ENCODE data around the gene SEZ6L. TPM values are rescaled to one million over a fixed set of nuclear protein-coding genes. Genes with fewer than 3 reads are reported as not detected.

SEZ6L gene
- polyA plus RNA-seq, 2 donors, result 0.01 to 0.04 TPM

GRCh38 chr22:26333088-26333800 is 164.0 kb downstream of the SEZ6L start:
- Histone ChIP-seq H3K4me3 (ENCODE audit: low read depth in 1 of 2, low read length in 2 of 2) (no peak overlapping the region), H3K27me3 (ENCODE audit: control insufficient read depth in 1 of 2, insufficient read depth in 2 of 2, low read length in 2 of 2) (peaks cover 0 to 3% of the 10 kb centered on the region in 2 donors), H3K4me1 (ENCODE audit: control insufficient read depth in 2 of 2, insufficient read depth in 2 of 2, low read length in 1 of 2) (no peaks in the 10 kb centered on the region), H3K9me3 (ENCODE audit: control insufficient read depth in 2 of 2, insufficient read depth in 1 of 2, low read depth in 1 of 2, low read length in 1 of 2) (no peaks in the 10 kb centered on the region), H3K27ac (ENCODE audit: low read depth in 2 of 2, low read length in 1 of 2) (no peak overlapping the region), H3K36me3 (ENCODE audit: control insufficient read depth in 2 of 2, insufficient read depth in 2 of 2, low read length in 1 of 2) (no peaks in the 10 kb centered on the region)
- WGBS, 2 donors, result 59 to 64% methylated on average over 5 of the region's 5 CpGs

DNA sequence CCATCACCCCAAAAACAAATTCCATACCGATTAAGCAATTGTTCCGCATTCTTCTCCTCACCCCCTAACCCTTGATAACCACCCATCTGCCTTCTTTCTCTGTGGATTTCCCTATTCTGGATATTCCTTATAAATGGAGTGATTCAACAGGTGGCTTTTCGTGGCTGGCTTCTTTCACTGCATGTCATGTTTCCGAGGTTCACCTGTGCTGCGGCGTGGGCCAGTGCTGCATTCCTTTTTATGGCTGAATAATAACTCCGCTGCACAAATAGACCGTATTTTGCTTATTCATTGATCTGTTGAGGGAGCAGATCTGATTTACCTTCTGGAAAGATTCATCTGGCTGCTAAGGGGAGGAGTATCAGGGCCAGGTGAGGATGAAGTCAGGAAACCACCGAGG is 165.0 kb downstream of the SEZ6L start:
- WGBS, 2 donors, result 74 to 81% methylated on average over 9 of the region's 9 CpGs
- Histone ChIP-seq H3K36me3 (ENCODE audit: control insufficient read depth in 2 of 2, insufficient read depth in 2 of 2, low read length in 1 of 2) (no peaks in the 10 kb centered on the region), H3K27me3 (ENCODE audit: control insufficient read depth in 1 of 2, insufficient read depth in 2 of 2, low read length in 2 of 2) (peaks cover 0 to 3% of the 10 kb centered on the region in 2 donors), H3K4me3 (ENCODE audit: low read depth in 1 of 2, low read length in 2 of 2) (no peak overlapping the region), H3K27ac (ENCODE audit: low read depth in 2 of 2, low read length in 1 of 2) (no peak overlapping the region), H3K9me3 (ENCODE audit: control insufficient read depth in 2 of 2, insufficient read depth in 1 of 2, low read depth in 1 of 2, low read length in 1 of 2) (no peaks in the 10 kb centered on the region), H3K4me1 (ENCODE audit: control insufficient read depth in 2 of 2, insufficient read depth in 2 of 2, low read length in 1 of 2) (no peaks in the 10 kb centered on the region)

- peaks cover 0 to 3% of the 10 kb centered on the region in 2 donors for H3K27me3 ChIP-seq (ENCODE audit: control insufficient read depth in 1 of 2, insufficient read depth in 2 of 2, low read length in 2 of 2)
- H3K4me1 ChIP-seq (ENCODE audit: control insufficient read depth in 2 of 2, insufficient read depth in 2 of 2, low read length in 1 of 2), result no peaks in the 10 kb centered on the region
- no peaks in the 10 kb centered on the region for H3K36me3 ChIP-seq (ENCODE audit: control insufficient read depth in 2 of 2, insufficient read depth in 2 of 2, low read length in 1 of 2)
- no peak overlapping the region for H3K27ac ChIP-seq (ENCODE audit: low read depth in 2 of 2, low read length in 1 of 2)
- no peak overlapping the region for H3K4me3 ChIP-seq (ENCODE audit: low read depth in 1 of 2, low read length in 2 of 2)
- WGBS, 2 donors, result 76 to 77% methylated on average over 4 of the region's 4 CpGs
- H3K9me3 ChIP-seq (ENCODE audit: control insufficient read depth in 2 of 2, insufficient read depth in 1 of 2, low read depth in 1 of 2, low read length in 1 of 2), result no peaks in the 10 kb centered on the region
Observed at GRCh38 chr22:26336773-26337172, 167.5 kb downstream of the SEZ6L start.

DNA sequence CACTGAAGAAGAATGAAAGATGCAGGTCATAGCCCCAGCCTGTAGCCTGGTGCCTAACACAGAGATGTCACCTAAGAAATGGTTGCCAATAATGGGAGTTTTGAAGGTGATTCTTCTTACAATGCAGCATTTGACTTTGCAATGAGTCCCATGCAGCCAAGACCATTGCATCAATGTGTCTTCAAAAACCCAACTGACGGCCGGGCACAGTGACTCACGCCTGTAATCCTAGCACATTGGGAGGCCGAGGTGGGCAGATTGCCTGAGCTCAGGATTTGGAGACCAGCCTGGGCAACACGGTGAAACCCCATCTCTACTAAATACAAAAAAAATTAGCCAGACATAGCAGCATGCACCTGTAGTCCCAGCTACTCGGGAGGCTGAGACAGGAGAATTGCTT is 170.5 kb downstream of the SEZ6L start:
- Histone ChIP-seq H3K9me3 (ENCODE audit: control insufficient read depth in 2 of 2, insufficient read depth in 1 of 2, low read depth in 1 of 2, low read length in 1 of 2) (no peaks in the 10 kb centered on the region), H3K36me3 (ENCODE audit: control insufficient read depth in 2 of 2, insufficient read depth in 2 of 2, low read length in 1 of 2) (no peaks in the 10 kb centered on the region), H3K27me3 (ENCODE audit: control insufficient read depth in 1 of 2, insufficient read depth in 2 of 2, low read length in 2 of 2) (peaks cover 0 to 3% of the 10 kb centered on the region in 2 donors), H3K4me1 (ENCODE audit: control insufficient read depth in 2 of 2, insufficient read depth in 2 of 2, low read length in 1 of 2) (no peaks in the 10 kb centered on the region), H3K27ac (ENCODE audit: low read depth in 2 of 2, low read length in 1 of 2) (no peak overlapping the region), H3K4me3 (ENCODE audit: low read depth in 1 of 2, low read length in 2 of 2) (no peak overlapping the region)
- WGBS, 2 donors, result 59 to 64% methylated on average over 6 of the region's 6 CpGs

DNA sequence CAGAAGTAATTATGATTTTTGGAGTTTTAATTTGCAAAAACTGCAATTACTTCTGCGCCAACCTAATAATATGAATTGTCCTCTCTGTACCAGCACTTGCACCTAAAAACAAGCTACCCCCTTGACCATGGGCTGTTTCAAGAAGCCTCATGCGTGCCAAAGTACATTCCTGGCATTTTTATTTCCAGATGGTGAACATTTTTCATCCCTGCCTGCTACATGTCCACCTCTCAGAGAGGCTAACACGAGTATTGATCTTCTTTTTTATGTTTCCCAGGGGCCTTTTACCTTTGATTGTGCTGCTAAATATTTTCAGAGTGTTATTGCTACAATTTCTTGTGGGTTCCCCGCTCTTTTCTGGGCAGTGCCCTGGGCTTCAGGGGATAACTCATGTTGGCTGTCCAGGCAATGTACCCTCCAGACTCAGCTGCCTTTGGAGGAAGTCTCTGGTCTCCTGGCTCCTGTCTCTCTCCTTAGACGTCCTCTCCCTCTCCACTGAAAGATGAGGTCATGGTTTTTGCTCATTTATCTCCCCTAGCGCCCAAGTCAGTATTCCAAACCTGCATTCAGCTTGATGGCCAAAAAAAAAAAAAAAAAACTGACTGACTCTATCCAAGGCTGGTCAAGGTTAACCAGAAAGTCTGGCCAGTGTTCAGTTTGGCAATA is 173.6 kb downstream of the SEZ6L start:
- Histone ChIP-seq H3K27me3 (ENCODE audit: control insufficient read depth in 1 of 2, insufficient read depth in 2 of 2, low read length in 2 of 2) (peaks cover 0 to 3% of the 10 kb centered on the region in 2 donors), H3K9me3 (ENCODE audit: control insufficient read depth in 2 of 2, insufficient read depth in 1 of 2, low read depth in 1 of 2, low read length in 1 of 2) (no peaks in the 10 kb centered on the region), H3K4me3 (ENCODE audit: low read depth in 1 of 2, low read length in 2 of 2) (no peak overlapping the region), H3K27ac (ENCODE audit: low read depth in 2 of 2, low read length in 1 of 2) (no peak overlapping the region), H3K4me1 (ENCODE audit: control insufficient read depth in 2 of 2, insufficient read depth in 2 of 2, low read length in 1 of 2) (no peaks in the 10 kb centered on the region), H3K36me3 (ENCODE audit: control insufficient read depth in 2 of 2, insufficient read depth in 2 of 2, low read length in 1 of 2) (no peaks in the 10 kb centered on the region)
- 48 to 54% methylated on average over 6 of the region's 6 CpGs for WGBS, 2 donors

DNA sequence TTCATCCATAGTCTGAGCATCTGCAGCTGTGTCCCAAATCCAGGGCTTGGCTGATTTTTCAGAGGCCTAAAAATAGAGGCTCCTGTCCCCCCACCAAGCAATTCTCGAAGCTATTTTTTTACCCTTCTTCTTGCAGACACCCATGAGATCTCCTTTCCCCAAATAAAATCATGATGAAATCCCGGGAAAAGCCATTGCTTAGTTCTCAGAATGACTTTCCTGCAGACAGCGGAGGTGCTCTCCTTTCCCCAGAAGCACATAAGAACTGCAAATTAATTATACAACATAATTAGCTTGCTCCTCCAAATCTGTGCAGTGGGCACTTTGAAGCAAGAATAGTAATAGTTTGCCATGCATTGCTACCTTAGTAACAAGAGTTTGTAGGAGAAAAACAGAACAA is 176.2 kb downstream of the SEZ6L start:
- WGBS, 2 donors, result 69 to 76% methylated on average over 3 of the region's 3 CpGs
- Histone ChIP-seq H3K4me3 (ENCODE audit: low read depth in 1 of 2, low read length in 2 of 2) (no peak overlapping the region), H3K9me3 (ENCODE audit: control insufficient read depth in 2 of 2, insufficient read depth in 1 of 2, low read depth in 1 of 2, low read length in 1 of 2) (no peaks in the 10 kb centered on the region), H3K36me3 (ENCODE audit: control insufficient read depth in 2 of 2, insufficient read depth in 2 of 2, low read length in 1 of 2) (no peaks in the 10 kb centered on the region), H3K4me1 (ENCODE audit: control insufficient read depth in 2 of 2, insufficient read depth in 2 of 2, low read length in 1 of 2) (no peaks in the 10 kb centered on the region), H3K27me3 (ENCODE audit: control insufficient read depth in 1 of 2, insufficient read depth in 2 of 2, low read length in 2 of 2) (peaks cover 0 to 2% of the 10 kb centered on the region in 2 donors), H3K27ac (ENCODE audit: low read depth in 2 of 2, low read length in 1 of 2) (no peak overlapping the region)

DNA sequence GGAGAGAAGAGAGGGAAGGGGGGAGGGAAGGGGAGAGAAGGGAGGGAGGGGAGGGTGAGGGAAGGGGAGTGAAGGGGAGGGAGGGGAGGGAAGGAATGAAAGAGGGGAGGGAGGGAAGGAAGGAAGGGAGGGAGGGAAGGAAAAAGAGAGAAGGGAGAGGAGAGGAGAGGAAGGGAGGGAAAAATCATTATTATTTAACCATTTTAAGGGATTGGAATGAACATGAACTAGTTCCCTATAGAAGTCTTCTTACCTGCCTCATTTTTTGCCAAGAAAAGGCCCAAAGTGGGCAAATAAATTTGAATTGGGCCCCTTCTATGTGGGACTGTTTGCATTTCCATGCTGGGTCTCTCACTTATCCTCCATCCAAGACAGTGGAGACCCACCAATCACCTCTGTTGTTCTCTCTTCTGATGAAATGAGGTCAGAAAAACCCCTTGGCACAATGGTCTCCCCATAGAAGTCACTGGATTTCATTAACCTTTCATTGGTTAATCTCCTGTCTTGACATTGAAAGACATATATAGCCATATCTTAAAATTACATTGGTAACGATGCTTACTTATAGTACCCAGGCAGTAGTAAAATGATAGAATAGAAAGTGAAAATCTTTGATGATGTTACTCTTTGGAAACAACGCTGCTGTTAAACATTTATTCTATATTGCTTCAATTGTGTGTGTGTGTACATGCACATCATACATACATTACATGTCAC is 179.7 kb downstream of the SEZ6L start:
- Histone ChIP-seq H3K4me1 (ENCODE audit: control insufficient read depth in 2 of 2, insufficient read depth in 2 of 2, low read length in 1 of 2) (no peaks in the 10 kb centered on the region), H3K27ac (ENCODE audit: low read depth in 2 of 2, low read length in 1 of 2) (no peak overlapping the region), H3K27me3 (ENCODE audit: control insufficient read depth in 1 of 2, insufficient read depth in 2 of 2, low read length in 2 of 2) (peaks cover 0 to 2% of the 10 kb centered on the region in 2 donors), H3K4me3 (ENCODE audit: low read depth in 1 of 2, low read length in 2 of 2) (no peak overlapping the region), H3K36me3 (ENCODE audit: control insufficient read depth in 2 of 2, insufficient read depth in 2 of 2, low read length in 1 of 2) (no peaks in the 10 kb centered on the region), H3K9me3 (ENCODE audit: control insufficient read depth in 2 of 2, insufficient read depth in 1 of 2, low read depth in 1 of 2, low read length in 1 of 2) (no peaks in the 10 kb centered on the region)
- 83 to 89% methylated on average over 2 of the region's 2 CpGs for WGBS, 2 donors

- Histone ChIP-seq H3K36me3 (ENCODE audit: control insufficient read depth in 2 of 2, insufficient read depth in 2 of 2, low read length in 1 of 2) (no peaks in the 10 kb centered on the region), H3K9me3 (ENCODE audit: control insufficient read depth in 2 of 2, insufficient read depth in 1 of 2, low read depth in 1 of 2, low read length in 1 of 2) (no peaks in the 10 kb centered on the region), H3K4me1 (ENCODE audit: control insufficient read depth in 2 of 2, insufficient read depth in 2 of 2, low read length in 1 of 2) (no peaks in the 10 kb centered on the region), H3K27me3 (ENCODE audit: control insufficient read depth in 1 of 2, insufficient read depth in 2 of 2, low read length in 2 of 2) (no peaks in the 10 kb centered on the region), H3K27ac (ENCODE audit: low read depth in 2 of 2, low read length in 1 of 2) (no peak overlapping the region), H3K4me3 (ENCODE audit: low read depth in 1 of 2, low read length in 2 of 2) (no peak overlapping the region)
- 72 to 74% methylated on average over 20 of the region's 20 CpGs for WGBS, 2 donors
Observed at GRCh38 chr22:26354707-26355106, 185.4 kb downstream of the SEZ6L start.

DNA sequence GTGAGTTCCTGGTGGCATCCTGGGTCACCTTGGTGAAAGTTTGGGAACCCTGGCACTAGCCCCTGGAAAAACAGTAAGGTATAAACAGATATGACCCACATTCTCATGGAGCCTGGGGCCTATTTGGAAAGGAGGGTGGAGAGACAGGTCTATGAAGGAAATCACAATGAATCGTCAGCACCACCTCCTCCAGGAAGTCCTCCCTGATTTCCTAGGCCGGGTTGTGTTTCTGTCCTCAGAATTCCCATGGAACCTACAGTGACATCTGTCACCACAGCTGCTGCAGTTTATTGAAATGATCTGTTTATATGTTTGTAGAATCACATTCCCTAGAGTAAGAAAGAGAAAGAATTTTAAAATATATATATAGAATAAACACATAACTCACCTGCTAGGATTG is 188.0 kb downstream of the SEZ6L start:
- Histone ChIP-seq H3K27ac (ENCODE audit: low read depth in 2 of 2, low read length in 1 of 2) (no peak overlapping the region), H3K36me3 (ENCODE audit: control insufficient read depth in 2 of 2, insufficient read depth in 2 of 2, low read length in 1 of 2) (no peaks in the 10 kb centered on the region), H3K4me1 (ENCODE audit: control insufficient read depth in 2 of 2, insufficient read depth in 2 of 2, low read length in 1 of 2) (no peaks in the 10 kb centered on the region), H3K4me3 (ENCODE audit: low read depth in 1 of 2, low read length in 2 of 2) (no peak overlapping the region), H3K9me3 (ENCODE audit: control insufficient read depth in 2 of 2, insufficient read depth in 1 of 2, low read depth in 1 of 2, low read length in 1 of 2) (no peaks in the 10 kb centered on the region), H3K27me3 (ENCODE audit: control insufficient read depth in 1 of 2, insufficient read depth in 2 of 2, low read length in 2 of 2) (no peaks in the 10 kb centered on the region)
- WGBS, 2 donors, result 54 to 57% methylated on average over 2 of the region's 2 CpGs

Data from esophagus (tissue), 2 donors.